Thoracic aorta (tissue), 2 donors: ENCODE results near the gene COPS6. TPM values are rescaled to one million over a fixed set of nuclear protein-coding genes. Genes with fewer than 3 reads are reported as not detected.

Experiments used
- ATAC-seq: fragments of 150-250 bp; one replicate; pipeline ENCODE4 v1.8.0; 2017; ENCODE audit warnings: low read depth; ENCODE audit not compliant: insufficient number of reproducible peaks, low FRiP score
- DNase-seq: peaks from one replicate; pipeline ENCODE4 v3.0.0-alpha.2; 2020; ENCODE audit warnings: low spot score
- H3K27ac ChIP-seq, 2 donors: fragments of 200-600 bp; sonication (generic); 1 replicate in 1 of 2; 2 replicates in 1 of 2; pipeline ENCODE4 v1.5.1; 2016; ENCODE audit warnings: mild to moderate bottlenecking in 2 of 2, moderate library complexity in 2 of 2
- H3K27me3 ChIP-seq: fragments of 200-600 bp; sonication (generic); replicated peaks from 2 replicates; pipeline ENCODE4 v1.6.0; 2016; ENCODE audit warnings: mild to moderate bottlenecking; ENCODE audit not compliant: insufficient read depth
- H3K36me3 ChIP-seq: fragments of 200-600 bp; sonication (generic); one replicate; pipeline ENCODE4 v1.5.1; 2016
- H3K4me1 ChIP-seq, 2 donors: fragments of 200-600 bp; sonication (generic); 1 replicate in 1 of 2; 2 replicates in 1 of 2; pipeline versions ENCODE4 v1.5.1 to v1.6.0; 2016; ENCODE audit warnings: low read depth in 2 of 2, mild to moderate bottlenecking in 1 of 2; ENCODE audit not compliant: control insufficient read depth in 1 of 2
- H3K4me3 ChIP-seq: fragments of 200-600 bp; sonication (generic); 2 replicates; pipeline ENCODE4 v1.5.1; 2016; ENCODE audit warnings: mild to moderate bottlenecking
- H3K9me3 ChIP-seq: fragments of 200-600 bp; sonication (generic); 2 replicates; pipeline ENCODE4 v1.5.1; 2016
- CTCF ChIP-seq: fragments of 200-600 bp; sonication (generic); IDR thresholded peaks from one replicate; pipeline ENCODE4 v1.5.1; 2019; ENCODE audit warnings: antibody characterized with exemption
- total RNA-seq, 2 donors: library from RNA; depleted of rRNA; stranded (reverse); fragments of >200 nt; gene quantifications; one replicate each; pipeline versions ENCODE4 v1.1.0 to v1.2.3, GENCODE V29; 2016

Gene COPS6
- total RNA-seq, 2 donors from 2014 or later: 40.4 to 76.2 TPM

- no peaks in the 10 kb centered on the region for H3K9me3 ChIP-seq
- peaks cover 11 to 24% of the 10 kb centered on the region in 2 donors for H3K4me1 ChIP-seq
- TF ChIP-seq CTCF: no peak
- no peaks in the 10 kb centered on the region for H3K36me3 ChIP-seq
- no peak for ATAC-seq
- H3K4me3 ChIP-seq: peak overlapping the region; percentile 84
- DNase-seq: no peak
- H3K27me3 ChIP-seq: no peaks in the 10 kb centered on the region
- H3K27ac ChIP-seq: peak overlapping the region; percentile 85 to 87
Observed at GRCh38 chr7:100120733-100121036, 31.9 kb downstream of the COPS6 start.

DNA sequence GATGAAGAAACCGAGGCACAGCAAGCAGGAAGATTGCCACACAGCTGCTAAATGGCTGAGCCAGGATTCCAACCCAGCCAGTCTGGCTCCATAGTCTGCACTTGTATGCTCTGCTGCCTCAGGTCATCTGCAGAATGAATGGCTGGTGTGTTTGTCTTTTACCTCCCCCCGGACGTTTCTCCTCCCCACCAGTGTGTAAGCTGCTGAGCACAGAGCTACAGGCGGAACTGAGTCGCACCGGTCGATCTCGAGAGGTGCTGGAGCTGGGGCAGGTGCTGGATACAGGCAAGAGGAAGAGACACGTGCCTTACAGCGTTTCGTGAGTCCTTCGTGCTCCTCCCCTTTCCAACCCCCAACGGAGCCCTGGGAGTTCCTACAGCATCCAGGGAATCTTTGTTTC, 33.3 kb downstream of the COPS6 start:
- no peaks in the 10 kb centered on the region for H3K27me3 ChIP-seq
- H3K9me3 ChIP-seq: no peaks in the 10 kb centered on the region

GRCh38 chr7:100122568-100122967, 33.8 kb downstream of the COPS6 start:
- TF ChIP-seq CTCF: no peak
- no peak overlapping the region for H3K4me3 ChIP-seq
- no peaks in the 10 kb centered on the region for H3K27me3 ChIP-seq
- ATAC-seq (no peak), DNase-seq (no peak)
- H3K27ac ChIP-seq: no peak overlapping the region
- H3K36me3 ChIP-seq: no peaks in the 10 kb centered on the region
- H3K4me1 ChIP-seq: peaks cover 15 to 34% of the 10 kb centered on the region in 2 donors
- H3K9me3 ChIP-seq: no peaks in the 10 kb centered on the region

More for the DNA sequence above, 33.3 kb downstream of the COPS6 start:
- DNase-seq: no peak
- no peaks in the 10 kb centered on the region for H3K36me3 ChIP-seq
- H3K4me3 ChIP-seq: no peak overlapping the region
- TF ChIP-seq CTCF: no peak
- ATAC-seq: no peak
- H3K4me1 ChIP-seq: peaks cover 15 to 34% of the 10 kb centered on the region in 2 donors
- no peak overlapping the region for H3K27ac ChIP-seq

GRCh38 chr7:100124301-100125230, 35.8 kb downstream of the COPS6 start:
- Histone ChIP-seq H3K36me3 (no peaks in the 10 kb centered on the region), H3K27ac (no peak overlapping the region)
- no peak for ATAC-seq

More at GRCh38 chr7:100124301-100125230, 35.8 kb downstream of the COPS6 start:
- H3K27me3 ChIP-seq: no peaks in the 10 kb centered on the region
- TF ChIP-seq CTCF: no peak
- H3K4me1 ChIP-seq: peaks cover 13 to 36% of the 10 kb centered on the region in 2 donors
- H3K9me3 ChIP-seq: no peaks in the 10 kb centered on the region
- H3K4me3 ChIP-seq: no peak overlapping the region
- no peak for DNase-seq
